Keratinocyte (primary cell): ENCODE results near the gene SMARCC2. TPM values are rescaled to one million over a fixed set of nuclear protein-coding genes. Genes with fewer than 3 reads are reported as not detected.

Source experiments
- DNase-seq: peaks from one replicate; pipeline ENCODE4 v3.0.0-alpha.2; 2011; ENCODE audit warnings: low read depth, missing footprints, low spot score
- FAIRE-seq: peaks from 2 replicates; lab custom pipeline; 2011; peaks lifted over from hg19 to GRCh38; lab: Jason Lieb, UNC
- H2AFZ ChIP-seq: 2 replicates; pipeline ENCODE4 v1.6.0; 2012; ENCODE audit warnings: low read length, control low read depth, inconsistent platforms; ENCODE audit not compliant: control insufficient read depth
- H3K27ac ChIP-seq: 2 replicates; pipeline ENCODE4 v1.5.1; 2011; ENCODE audit warnings: low read length; ENCODE audit not compliant: control insufficient read depth, insufficient read depth
- H3K27me3 ChIP-seq: 3 replicates; pipeline ENCODE4 v1.6.0; 2011; ENCODE audit warnings: low read length; ENCODE audit not compliant: control insufficient read depth, insufficient read depth; ENCODE audit errors: extremely low read depth
- H3K36me3 ChIP-seq, 2 experiments: 2 replicates in 1 of 2; 3 replicates in 1 of 2; pipeline ENCODE4 v1.5.1; 2011; ENCODE audit warnings: low read length in 2 of 2, mild to moderate bottlenecking in 1 of 2; ENCODE audit not compliant: control insufficient read depth in 2 of 2, insufficient read depth in 2 of 2; ENCODE audit errors: extremely low read depth in 1 of 2
- H3K4me1 ChIP-seq: 3 replicates; pipeline ENCODE4 v1.5.1; 2011; ENCODE audit warnings: low read length; ENCODE audit not compliant: control insufficient read depth, insufficient read depth; ENCODE audit errors: extremely low read depth
- H3K4me2 ChIP-seq: 3 replicates; pipeline ENCODE4 v1.6.0; 2011; ENCODE audit warnings: low read depth, low read length; ENCODE audit not compliant: control insufficient read depth, insufficient read depth; ENCODE audit errors: extremely low read depth
- H3K4me3 ChIP-seq, 3 experiments: fragments of 200-600 bp in 1 of 3; sonication (generic) in 1 of 3; 2 replicates in 2 of 3; 3 replicates in 1 of 3; pipeline ENCODE4 v1.5.1; 2011 to 2016; ENCODE audit warnings: low read length in 3 of 3, mild to moderate bottlenecking in 3 of 3, control low read depth in 2 of 3, inconsistent platforms in 1 of 3, low read depth in 1 of 3, mixed read lengths in 1 of 3, mixed run types in 1 of 3, moderate library complexity in 1 of 3; ENCODE audit not compliant: control insufficient read depth in 2 of 3, insufficient read depth in 2 of 3; ENCODE audit errors: extremely low read depth in 1 of 3
- H3K79me2 ChIP-seq: 2 replicates; pipeline ENCODE4 v1.6.0; 2012; ENCODE audit warnings: low read length; ENCODE audit not compliant: control insufficient read depth, insufficient read depth
- H3K9ac ChIP-seq: 3 replicates; pipeline ENCODE4 v1.6.0; 2011; ENCODE audit warnings: low read length; ENCODE audit not compliant: control insufficient read depth, insufficient read depth; ENCODE audit errors: extremely low read depth
- H3K9me1 ChIP-seq: 3 replicates; pipeline ENCODE4 v1.6.0; 2011; ENCODE audit warnings: low read length; ENCODE audit not compliant: control insufficient read depth, insufficient read depth; ENCODE audit errors: extremely low read depth
- H3K9me3 ChIP-seq: 2 replicates; pipeline ENCODE4 v1.5.1; 2012; ENCODE audit warnings: low read depth, low read length; ENCODE audit not compliant: control insufficient read depth
- H4K20me1 ChIP-seq: 3 replicates; pipeline ENCODE4 v1.6.0; 2011; ENCODE audit warnings: low read length; ENCODE audit not compliant: control insufficient read depth, insufficient read depth; ENCODE audit errors: extremely low read depth
- EZH2 ChIP-seq: IDR thresholded peaks from one replicate; pipeline ENCODE4 v1.6.1; 2012; ENCODE audit warnings: inconsistent platforms, mild to moderate bottlenecking, low read length, moderate library complexity
- dilution Hi-C: fragments of 300-500 bp; cut with MboI; formaldehyde crosslinking; loops from one replicate; pipeline ENCODE4 v1.7.0; 2020; ENCODE audit warnings: low sequenced_read_pairs; ENCODE audit not compliant: extremely low pct_ligation_motif_present
- polyA plus RNA-seq, 5 experiments: library from polyadenylated mRNA; depleted of rRNA in 3 of 5; stranded (reverse) in 3 of 5; stranded (forward) in 1 of 5; unstranded in 1 of 5; fragments of >200 nt; gene quantifications; 1 replicate in 1 of 5; 2 replicates in 3 of 5; 3 replicates in 1 of 5; pipeline versions ENCODE4 v1.2.1 to v1.2.3, GENCODE V29; 2011 to 2012; ENCODE audit warnings: missing spikeins in 2 of 5, low read depth in 1 of 5, low replicate concordance in 1 of 5
- TF ChIP-seq, protein P1 (sequence below), 3 experiments: IDR thresholded peaks in 1 of 3; conservative IDR thresholded peaks in 1 of 3; optimal IDR thresholded peaks in 1 of 3; 2 replicates in 2 of 3; 3 replicates in 1 of 3; pipeline versions ENCODE3 to v1.5.1; 2011; ENCODE audit warnings: low read length in 3 of 3, mild to moderate bottlenecking in 3 of 3, moderate library complexity in 2 of 3, control low read depth in 1 of 3, inconsistent platforms in 1 of 3; ENCODE audit not compliant: insufficient read depth in 2 of 3; ENCODE audit errors: extremely low read depth in 1 of 3

SMARCC2 gene
- polyA plus RNA-seq, 1 donor (not counting 4 experiments of a cell fraction or from before 2014, with no cell fraction given): 32.5 TPM

DNA sequence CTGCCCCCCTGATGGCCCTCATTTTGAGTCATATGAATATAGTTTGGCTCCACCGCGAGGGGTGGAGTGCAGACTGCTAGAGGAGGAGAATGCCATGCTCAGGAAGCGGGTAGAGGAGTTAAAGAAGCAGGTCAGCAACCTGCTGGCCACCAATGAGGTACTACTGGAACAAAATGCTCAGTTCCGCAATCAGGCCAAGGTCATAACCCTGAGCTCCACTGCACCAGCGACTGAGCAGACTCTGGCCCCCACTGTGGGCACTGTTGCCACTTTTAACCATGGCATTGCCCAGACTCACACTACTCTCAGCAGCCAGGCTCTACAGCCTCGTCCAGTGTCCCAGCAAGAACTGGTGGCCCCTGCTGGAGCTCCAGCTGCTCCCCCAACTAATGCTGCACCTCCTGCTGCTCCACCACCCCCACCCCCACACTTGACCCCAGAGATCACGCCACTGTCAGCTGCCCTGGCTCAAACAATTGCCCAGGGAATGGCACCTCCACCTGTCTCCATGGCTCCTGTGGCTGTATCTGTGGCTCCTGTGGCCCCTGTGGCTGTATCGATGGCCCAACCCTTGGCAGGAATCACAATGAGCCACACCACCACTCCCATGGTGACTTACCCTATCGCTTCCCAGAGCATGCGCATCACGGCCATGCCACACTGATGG, 67.9 kb downstream of the SMARCC2 start:
- no peak for DNase-seq
- Histone ChIP-seq H3K4me1 (peaks cover 27% of the 10 kb centered on the region), H3K36me3 (peaks cover 3 to 27% of the 10 kb centered on the region in 2 experiments), H3K4me2 (no peak overlapping the region), H3K9me1 (no peaks in the 10 kb centered on the region), H2AFZ (no peak overlapping the region), H3K27me3 (no peaks in the 10 kb centered on the region), H3K27ac (no peak overlapping the region), H3K9me3 (no peaks in the 10 kb centered on the region), H4K20me1 (no peaks in the 10 kb centered on the region), H3K9ac (no peak overlapping the region), H3K79me2 (peaks cover 11% of the 10 kb centered on the region), H3K4me3 (no peak overlapping the region)
- TF ChIP-seq, protein P1, sequence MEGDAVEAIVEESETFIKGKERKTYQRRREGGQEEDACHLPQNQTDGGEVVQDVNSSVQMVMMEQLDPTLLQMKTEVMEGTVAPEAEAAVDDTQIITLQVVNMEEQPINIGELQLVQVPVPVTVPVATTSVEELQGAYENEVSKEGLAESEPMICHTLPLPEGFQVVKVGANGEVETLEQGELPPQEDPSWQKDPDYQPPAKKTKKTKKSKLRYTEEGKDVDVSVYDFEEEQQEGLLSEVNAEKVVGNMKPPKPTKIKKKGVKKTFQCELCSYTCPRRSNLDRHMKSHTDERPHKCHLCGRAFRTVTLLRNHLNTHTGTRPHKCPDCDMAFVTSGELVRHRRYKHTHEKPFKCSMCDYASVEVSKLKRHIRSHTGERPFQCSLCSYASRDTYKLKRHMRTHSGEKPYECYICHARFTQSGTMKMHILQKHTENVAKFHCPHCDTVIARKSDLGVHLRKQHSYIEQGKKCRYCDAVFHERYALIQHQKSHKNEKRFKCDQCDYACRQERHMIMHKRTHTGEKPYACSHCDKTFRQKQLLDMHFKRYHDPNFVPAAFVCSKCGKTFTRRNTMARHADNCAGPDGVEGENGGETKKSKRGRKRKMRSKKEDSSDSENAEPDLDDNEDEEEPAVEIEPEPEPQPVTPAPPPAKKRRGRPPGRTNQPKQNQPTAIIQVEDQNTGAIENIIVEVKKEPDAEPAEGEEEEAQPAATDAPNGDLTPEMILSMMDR (optimal IDR thresholded peaks at IDR 0.05 in 1 of 3, IDR thresholded peaks at IDR 0.05 in 1 of 3, conservative IDR thresholded peaks at IDR 0.05 in 1 of 3; ENCODE audit: extremely low read depth in 1 of 3, insufficient read depth in 2 of 3, low read length in 3 of 3): no peak
- TF ChIP-seq EZH2: no peak
- no peak for FAIRE-seq
- dilution Hi-C loops: loop anchor here (10.0 kb wide), 1 partner anchor 53 kb away; no protein-coding TSS in a partner anchor

DNA sequence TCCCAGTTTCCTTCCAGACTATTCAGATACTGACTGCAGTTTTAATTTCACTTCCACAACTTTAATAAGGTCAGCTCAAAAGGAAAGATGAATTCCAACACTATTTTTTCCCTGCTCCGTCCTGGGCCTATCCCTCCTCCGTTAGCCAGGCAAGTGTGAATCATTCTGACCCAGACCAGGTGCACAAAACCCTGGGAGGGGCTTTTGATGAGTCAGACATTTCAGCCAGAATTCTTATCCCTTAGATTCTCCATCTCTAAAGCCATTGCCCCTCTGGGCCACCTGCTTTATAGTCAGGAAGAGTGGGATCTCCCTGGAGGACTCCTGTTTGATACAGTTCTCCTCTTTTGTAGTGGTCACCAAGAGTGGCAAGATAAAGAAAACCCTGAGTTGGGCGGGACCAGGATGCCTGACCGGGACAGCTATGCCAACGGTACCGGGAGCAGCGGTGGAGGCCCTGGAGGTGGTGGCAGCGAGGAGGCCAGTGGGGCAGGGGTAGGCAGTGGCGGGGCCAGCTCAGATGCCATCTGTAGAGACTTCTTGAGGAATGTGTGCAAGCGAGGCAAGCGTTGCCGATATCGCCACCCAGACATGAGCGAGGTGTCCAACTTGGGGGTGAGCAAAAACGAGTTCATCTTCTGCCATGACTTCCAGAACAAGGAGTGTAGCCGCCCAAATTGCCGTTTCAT, 69.0 kb downstream of the SMARCC2 start:
- no peaks in the 10 kb centered on the region for H3K9me1 ChIP-seq
- TF ChIP-seq, protein P1 (optimal IDR thresholded peaks at IDR 0.05 in 1 of 3, IDR thresholded peaks at IDR 0.05 in 1 of 3, conservative IDR thresholded peaks at IDR 0.05 in 1 of 3; ENCODE audit: extremely low read depth in 1 of 3, insufficient read depth in 2 of 3, low read length in 3 of 3): no peak
- no peak for TF ChIP-seq EZH2
- dilution Hi-C loops: loop anchor here (10.0 kb wide), 1 partner anchor 54 kb away; no protein-coding TSS in a partner anchor

More for the DNA sequence above, 69.0 kb downstream of the SMARCC2 start:
- peaks cover 24% of the 10 kb centered on the region for H3K4me1 ChIP-seq
- no peaks in the 10 kb centered on the region for H4K20me1 ChIP-seq
- H3K4me2 ChIP-seq: peak overlapping the region; percentile 93
- no peak overlapping the region for H2AFZ ChIP-seq
- no peaks in the 10 kb centered on the region for H3K27me3 ChIP-seq
- DNase-seq: no peak
- peak overlapping the region; percentile 77 for H3K9ac ChIP-seq
- peaks cover 3 to 27% of the 10 kb centered on the region in 2 experiments for H3K36me3 ChIP-seq
- peak; percentile 13 for FAIRE-seq
- H3K79me2 ChIP-seq: peaks cover 11% of the 10 kb centered on the region
- H3K4me3 ChIP-seq: peak overlapping the region in 2 of 3 experiments; percentile 50 to 54
- no peaks in the 10 kb centered on the region for H3K9me3 ChIP-seq
- peak overlapping the region; percentile 66 for H3K27ac ChIP-seq
